IMR-90 (cell line): ENCODE results near the gene FEN1.

Experiments used
- CTCF ChIP-seq: conservative IDR thresholded peaks from 2 replicates; pipeline ENCODE4 v1.5.1; 2012; ENCODE audit warnings: mild to moderate bottlenecking, low read depth, low read length, improper control_type of control experiment
- MAZ ChIP-seq: IDR thresholded peaks from 2 replicates; pipeline ENCODE4 v1.6.1; 2012; ENCODE audit warnings: low read depth, mild to moderate bottlenecking, low read length, improper control_type of control experiment, moderate library complexity, borderline replicate concordance
- POLR2A ChIP-seq: IDR thresholded peaks from 2 replicates; pipeline ENCODE4 v1.6.1; 2012; ENCODE audit warnings: mild to moderate bottlenecking, low read depth, low read length
- RAD21 ChIP-seq: IDR thresholded peaks from 2 replicates; pipeline ENCODE4 v1.6.1; 2012; ENCODE audit warnings: low read length, improper control_type of control experiment

DNA sequence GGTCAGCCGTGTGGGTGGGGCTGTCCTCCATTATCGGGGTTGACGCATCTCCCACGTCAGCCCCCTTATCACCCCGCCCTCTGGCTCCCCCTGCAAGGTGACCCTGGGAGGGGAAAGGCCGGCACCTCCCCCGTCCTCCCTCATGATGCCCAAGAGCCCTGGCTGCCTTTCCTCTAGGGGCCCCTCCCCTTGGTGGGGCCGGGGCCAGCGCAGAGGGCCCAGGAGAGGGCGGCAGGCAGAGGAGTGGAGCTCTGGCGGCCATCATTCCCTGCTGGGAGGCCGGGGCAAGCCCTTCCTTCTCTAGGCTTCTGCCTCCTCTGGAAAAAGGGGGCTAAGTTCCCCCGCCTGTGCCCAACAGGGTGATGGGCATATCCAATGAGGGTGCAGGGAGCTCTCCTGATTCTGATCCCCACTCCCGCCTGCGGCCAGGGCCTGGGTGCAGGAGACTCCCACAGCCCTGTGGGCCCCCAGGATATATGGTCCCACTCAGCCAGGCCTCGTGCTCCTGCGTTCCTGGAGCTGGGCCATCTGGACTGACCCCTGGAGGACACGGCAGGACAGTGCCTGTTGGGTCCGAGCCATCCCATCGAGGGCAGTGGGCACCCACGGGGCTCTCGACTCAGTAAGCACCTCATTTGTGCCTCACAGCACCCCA lies 28.0 kb upstream of the FEN1 start:
- TF ChIP-seq CTCF (no peak), RAD21 (no peak), POLR2A (no peak), MAZ (no peak)
